SK-N-SH treated with all-trans-retinoic acid at 6 μM for 48 hours (cell line): ENCODE data around the gene PHF1.

Experiments
- ARNTL ChIP-seq: fragments of 450-650 bp; formaldehyde crosslinking; IDR thresholded peaks from 2 replicates; pipeline ENCODE4 v1.5.0; 2020; ENCODE audit warnings: low read depth, mild to moderate bottlenecking, moderate library complexity, borderline replicate concordance
- CSDC2 ChIP-seq: fragments of 250-450 bp; sonication (Bioruptor Pico); IDR thresholded peaks from 2 replicates; pipeline ENCODE4 v1.5.0; 2020; ENCODE audit warnings: mild to moderate bottlenecking, moderate library complexity
- OSR1 ChIP-seq: fragments of 250-450 bp; sonication (Bioruptor Pico); IDR thresholded peaks from 2 replicates; pipeline ENCODE4 v1.8.0; 2022; ENCODE audit warnings: moderate library complexity, mild to moderate bottlenecking, inconsistent platforms
- PPARA ChIP-seq: fragments of 250-450 bp; sonication (Bioruptor Pico); IDR thresholded peaks from 2 replicates; pipeline ENCODE4 v1.5.0; 2020; ENCODE audit warnings: mild to moderate bottlenecking, borderline replicate concordance
- RARB ChIP-seq: fragments of 250-450 bp; sonication (Bioruptor Pico); IDR thresholded peaks from 2 replicates; pipeline ENCODE4 v1.8.0; 2021; ENCODE audit warnings: mild to moderate bottlenecking, moderate library complexity
- SNAI2 ChIP-seq: fragments of 250-450 bp; sonication (Bioruptor Pico); IDR thresholded peaks from 2 replicates; pipeline ENCODE4 v1.5.0; 2020; ENCODE audit warnings: mild to moderate bottlenecking, moderate library complexity
- ZFP3 ChIP-seq: fragments of 250-450 bp; sonication (Bioruptor Pico); IDR thresholded peaks from 2 replicates; pipeline ENCODE4 v1.5.0; 2020; ENCODE audit warnings: mild to moderate bottlenecking, moderate library complexity
- ZNF8 ChIP-seq: fragments of 450-650 bp; formaldehyde crosslinking; IDR thresholded peaks from 2 replicates; pipeline ENCODE4 v1.5.0; 2020; ENCODE audit warnings: mild to moderate bottlenecking, moderate library complexity
- TF ChIP-seq, protein P1 (sequence below): fragments of 250-450 bp; sonication (Bioruptor Pico); IDR thresholded peaks from 2 replicates; pipeline ENCODE4 v1.5.1; 2020; ENCODE audit warnings: low read depth, mild to moderate bottlenecking, moderate library complexity
- TF ChIP-seq, protein P2 (sequence below): fragments of 250-450 bp; sonication (Bioruptor Pico); IDR thresholded peaks from 2 replicates; pipeline ENCODE4 v1.5.1; 2021; ENCODE audit warnings: mild to moderate bottlenecking, moderate library complexity
- TF ChIP-seq, protein P3 (sequence below): fragments of 250-450 bp; sonication (Bioruptor Pico); IDR thresholded peaks from 2 replicates; pipeline ENCODE4 v1.8.0; 2020; ENCODE audit warnings: mild to moderate bottlenecking, moderate library complexity, borderline replicate concordance
- TF ChIP-seq, protein P4 (sequence below): fragments of 250-450 bp; sonication (Bioruptor Pico); IDR thresholded peaks from 2 replicates; pipeline ENCODE4 v1.5.0; 2020; ENCODE audit warnings: mild to moderate bottlenecking, moderate library complexity

DNA sequence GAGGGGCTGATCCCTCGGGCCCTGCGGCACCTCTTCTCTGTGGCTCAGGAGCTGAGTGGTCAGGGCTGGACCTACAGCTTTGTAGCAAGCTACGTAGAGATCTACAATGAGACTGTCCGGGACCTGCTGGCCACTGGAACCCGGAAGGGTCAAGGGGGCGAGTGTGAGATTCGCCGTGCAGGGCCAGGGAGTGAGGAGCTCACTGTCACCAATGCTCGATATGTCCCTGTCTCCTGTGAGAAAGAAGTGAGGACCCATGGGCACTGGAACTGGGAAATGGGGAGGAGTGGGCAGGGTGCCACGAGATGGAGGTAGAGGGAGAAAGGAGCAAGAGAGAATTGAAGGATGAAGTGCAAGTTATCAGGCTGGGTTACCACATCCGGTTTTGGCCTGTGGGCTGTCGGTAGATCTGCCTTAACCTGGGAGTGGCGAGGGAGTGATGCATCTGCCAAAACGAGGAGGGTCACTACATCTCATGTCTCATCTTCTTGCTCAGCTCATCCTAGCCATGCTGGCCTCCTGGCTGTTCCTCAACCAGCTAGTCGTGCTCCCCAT lies 5.4 kb upstream of the PHF1 start:
- TF ChIP-seq, protein P1, sequence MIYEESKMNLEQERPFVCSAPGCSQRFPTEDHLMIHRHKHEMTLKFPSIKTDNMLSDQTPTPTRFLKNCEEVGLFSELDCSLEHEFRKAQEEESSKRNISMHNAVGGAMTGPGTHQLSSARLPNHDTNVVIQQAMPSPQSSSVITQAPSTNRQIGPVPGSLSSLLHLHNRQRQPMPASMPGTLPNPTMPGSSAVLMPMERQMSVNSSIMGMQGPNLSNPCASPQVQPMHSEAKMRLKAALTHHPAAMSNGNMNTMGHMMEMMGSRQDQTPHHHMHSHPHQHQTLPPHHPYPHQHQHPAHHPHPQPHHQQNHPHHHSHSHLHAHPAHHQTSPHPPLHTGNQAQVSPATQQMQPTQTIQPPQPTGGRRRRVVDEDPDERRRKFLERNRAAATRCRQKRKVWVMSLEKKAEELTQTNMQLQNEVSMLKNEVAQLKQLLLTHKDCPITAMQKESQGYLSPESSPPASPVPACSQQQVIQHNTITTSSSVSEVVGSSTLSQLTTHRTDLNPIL (CRISPR knock-in tag), result no peak
- TF ChIP-seq, protein P2, sequence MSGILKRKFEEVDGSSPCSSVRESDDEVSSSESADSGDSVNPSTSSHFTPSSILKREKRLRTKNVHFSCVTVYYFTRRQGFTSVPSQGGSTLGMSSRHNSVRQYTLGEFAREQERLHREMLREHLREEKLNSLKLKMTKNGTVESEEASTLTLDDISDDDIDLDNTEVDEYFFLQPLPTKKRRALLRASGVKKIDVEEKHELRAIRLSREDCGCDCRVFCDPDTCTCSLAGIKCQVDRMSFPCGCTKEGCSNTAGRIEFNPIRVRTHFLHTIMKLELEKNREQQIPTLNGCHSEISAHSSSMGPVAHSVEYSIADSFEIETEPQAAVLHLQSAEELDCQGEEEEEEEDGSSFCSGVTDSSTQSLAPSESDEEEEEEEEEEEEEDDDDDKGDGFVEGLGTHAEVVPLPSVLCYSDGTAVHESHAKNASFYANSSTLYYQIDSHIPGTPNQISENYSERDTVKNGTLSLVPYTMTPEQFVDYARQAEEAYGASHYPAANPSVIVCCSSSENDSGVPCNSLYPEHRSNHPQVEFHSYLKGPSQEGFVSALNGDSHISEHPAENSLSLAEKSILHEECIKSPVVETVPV, result no peak
- TF ChIP-seq, protein P3, sequence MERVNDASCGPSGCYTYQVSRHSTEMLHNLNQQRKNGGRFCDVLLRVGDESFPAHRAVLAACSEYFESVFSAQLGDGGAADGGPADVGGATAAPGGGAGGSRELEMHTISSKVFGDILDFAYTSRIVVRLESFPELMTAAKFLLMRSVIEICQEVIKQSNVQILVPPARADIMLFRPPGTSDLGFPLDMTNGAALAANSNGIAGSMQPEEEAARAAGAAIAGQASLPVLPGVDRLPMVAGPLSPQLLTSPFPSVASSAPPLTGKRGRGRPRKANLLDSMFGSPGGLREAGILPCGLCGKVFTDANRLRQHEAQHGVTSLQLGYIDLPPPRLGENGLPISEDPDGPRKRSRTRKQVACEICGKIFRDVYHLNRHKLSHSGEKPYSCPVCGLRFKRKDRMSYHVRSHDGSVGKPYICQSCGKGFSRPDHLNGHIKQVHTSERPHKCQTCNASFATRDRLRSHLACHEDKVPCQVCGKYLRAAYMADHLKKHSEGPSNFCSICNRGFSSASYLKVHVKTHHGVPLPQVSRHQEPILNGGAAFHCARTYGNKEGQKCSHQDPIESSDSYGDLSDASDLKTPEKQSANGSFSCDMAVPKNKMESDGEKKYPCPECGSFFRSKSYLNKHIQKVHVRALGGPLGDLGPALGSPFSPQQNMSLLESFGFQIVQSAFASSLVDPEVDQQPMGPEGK, result no peak
- TF ChIP-seq ARNTL (CRISPR knock-in tag) (no peak), PPARA (CRISPR knock-in tag) (no peak), OSR1 (no peak), ZFP3 (CRISPR knock-in tag) (no peak), RARB (CRISPR knock-in tag) (no peak), ZNF8 (CRISPR knock-in tag) (no peak), SNAI2 (CRISPR knock-in tag) (no peak), CSDC2 (CRISPR knock-in tag) (no peak)
- TF ChIP-seq, protein P4, sequence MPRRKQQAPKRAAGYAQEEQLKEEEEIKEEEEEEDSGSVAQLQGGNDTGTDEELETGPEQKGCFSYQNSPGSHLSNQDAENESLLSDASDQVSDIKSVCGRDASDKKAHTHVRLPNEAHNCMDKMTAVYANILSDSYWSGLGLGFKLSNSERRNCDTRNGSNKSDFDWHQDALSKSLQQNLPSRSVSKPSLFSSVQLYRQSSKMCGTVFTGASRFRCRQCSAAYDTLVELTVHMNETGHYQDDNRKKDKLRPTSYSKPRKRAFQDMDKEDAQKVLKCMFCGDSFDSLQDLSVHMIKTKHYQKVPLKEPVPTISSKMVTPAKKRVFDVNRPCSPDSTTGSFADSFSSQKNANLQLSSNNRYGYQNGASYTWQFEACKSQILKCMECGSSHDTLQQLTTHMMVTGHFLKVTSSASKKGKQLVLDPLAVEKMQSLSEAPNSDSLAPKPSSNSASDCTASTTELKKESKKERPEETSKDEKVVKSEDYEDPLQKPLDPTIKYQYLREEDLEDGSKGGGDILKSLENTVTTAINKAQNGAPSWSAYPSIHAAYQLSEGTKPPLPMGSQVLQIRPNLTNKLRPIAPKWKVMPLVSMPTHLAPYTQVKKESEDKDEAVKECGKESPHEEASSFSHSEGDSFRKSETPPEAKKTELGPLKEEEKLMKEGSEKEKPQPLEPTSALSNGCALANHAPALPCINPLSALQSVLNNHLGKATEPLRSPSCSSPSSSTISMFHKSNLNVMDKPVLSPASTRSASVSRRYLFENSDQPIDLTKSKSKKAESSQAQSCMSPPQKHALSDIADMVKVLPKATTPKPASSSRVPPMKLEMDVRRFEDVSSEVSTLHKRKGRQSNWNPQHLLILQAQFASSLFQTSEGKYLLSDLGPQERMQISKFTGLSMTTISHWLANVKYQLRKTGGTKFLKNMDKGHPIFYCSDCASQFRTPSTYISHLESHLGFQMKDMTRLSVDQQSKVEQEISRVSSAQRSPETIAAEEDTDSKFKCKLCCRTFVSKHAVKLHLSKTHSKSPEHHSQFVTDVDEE (CRISPR knock-in tag), result no peak
